BLaER1 (cell line): ENCODE data around the gene IL18.

Experiments
- H3K27ac ChIP-seq: shearing (Covaris generic); formaldehyde crosslinking; 2 replicates; pipeline ENCODE4 v1.8.1; 2022
- H3K27me3 ChIP-seq: shearing (Covaris generic); formaldehyde crosslinking; 2 replicates; pipeline ENCODE4 v1.8.1; 2022
- H3K36me3 ChIP-seq: shearing (Covaris generic); formaldehyde crosslinking; 2 replicates; pipeline ENCODE4 v1.8.1; 2022
- H3K4me1 ChIP-seq: shearing (Covaris generic); formaldehyde crosslinking; 2 replicates; pipeline ENCODE4 v1.8.1; 2022
- H3K4me2 ChIP-seq: shearing (Covaris generic); formaldehyde crosslinking; 2 replicates; pipeline ENCODE4 v1.8.1; 2022
- H3K4me3 ChIP-seq: shearing (Covaris generic); formaldehyde crosslinking; 2 replicates; pipeline ENCODE4 v1.8.1; 2022
- H3K9ac ChIP-seq: shearing (Covaris generic); formaldehyde crosslinking; 2 replicates; pipeline ENCODE4 v1.8.1; 2022
- H3K9me3 ChIP-seq: shearing (Covaris generic); formaldehyde crosslinking; 2 replicates; pipeline ENCODE4 v1.8.1; 2022
- H4K20me1 ChIP-seq: shearing (Covaris generic); formaldehyde crosslinking; 2 replicates; pipeline ENCODE4 v1.8.1; 2022
- Cebpa-rat ChIP-seq: shearing (Covaris generic); IDR thresholded peaks from 2 replicates; pipeline ENCODE4 v1.8.1; 2022

IL18 gene

DNA sequence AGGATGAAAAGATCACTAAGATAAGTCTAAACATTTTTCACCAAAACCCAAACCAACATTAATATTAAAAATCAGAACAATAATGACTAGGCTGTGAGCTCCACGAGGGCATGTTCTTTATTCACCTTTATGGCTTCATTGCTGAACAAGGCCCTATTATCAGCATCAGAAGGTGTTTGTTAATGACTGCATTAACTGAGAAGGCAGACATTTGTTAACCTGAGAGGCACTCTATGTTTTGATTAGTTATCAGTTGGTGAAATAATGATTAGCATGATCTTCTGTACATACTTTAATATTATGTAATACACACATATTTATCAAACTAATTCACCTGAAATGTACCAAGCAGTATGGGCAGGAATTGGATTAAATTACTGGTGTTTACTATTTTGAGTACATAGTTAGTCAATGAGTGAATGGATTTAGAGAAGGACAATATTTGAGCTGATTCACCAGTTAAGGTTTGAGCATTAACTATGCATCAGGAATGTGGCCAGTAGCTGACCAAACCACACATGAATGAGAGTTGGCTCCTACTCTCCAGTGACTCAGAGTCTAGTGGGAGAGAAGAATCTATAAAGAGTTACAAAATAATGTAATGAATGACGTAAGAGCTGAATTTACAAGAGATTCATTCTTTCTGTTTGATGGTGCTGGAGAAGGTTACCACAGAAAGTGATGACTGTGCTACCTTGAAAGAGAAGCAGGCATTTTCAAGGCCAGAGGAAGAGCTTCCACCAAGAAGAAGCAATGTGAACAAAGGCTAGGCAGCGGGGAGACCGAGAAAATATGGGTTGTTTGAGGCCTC is 6.7 kb downstream of the IL18 start:
- no peaks in the 10 kb centered on the region for H3K36me3 ChIP-seq
- no peak overlapping the region for H3K27ac ChIP-seq
- no peaks in the 10 kb centered on the region for H3K9me3 ChIP-seq
- no peaks in the 10 kb centered on the region for H3K4me1 ChIP-seq
- no peak overlapping the region for H3K9ac ChIP-seq
- H3K4me3 ChIP-seq = no peak overlapping the region
- no peaks in the 10 kb centered on the region for H4K20me1 ChIP-seq
- no peak overlapping the region for H3K4me2 ChIP-seq
- TF ChIP-seq Cebpa-rat = no peak
- no peaks in the 10 kb centered on the region for H3K27me3 ChIP-seq

DNA sequence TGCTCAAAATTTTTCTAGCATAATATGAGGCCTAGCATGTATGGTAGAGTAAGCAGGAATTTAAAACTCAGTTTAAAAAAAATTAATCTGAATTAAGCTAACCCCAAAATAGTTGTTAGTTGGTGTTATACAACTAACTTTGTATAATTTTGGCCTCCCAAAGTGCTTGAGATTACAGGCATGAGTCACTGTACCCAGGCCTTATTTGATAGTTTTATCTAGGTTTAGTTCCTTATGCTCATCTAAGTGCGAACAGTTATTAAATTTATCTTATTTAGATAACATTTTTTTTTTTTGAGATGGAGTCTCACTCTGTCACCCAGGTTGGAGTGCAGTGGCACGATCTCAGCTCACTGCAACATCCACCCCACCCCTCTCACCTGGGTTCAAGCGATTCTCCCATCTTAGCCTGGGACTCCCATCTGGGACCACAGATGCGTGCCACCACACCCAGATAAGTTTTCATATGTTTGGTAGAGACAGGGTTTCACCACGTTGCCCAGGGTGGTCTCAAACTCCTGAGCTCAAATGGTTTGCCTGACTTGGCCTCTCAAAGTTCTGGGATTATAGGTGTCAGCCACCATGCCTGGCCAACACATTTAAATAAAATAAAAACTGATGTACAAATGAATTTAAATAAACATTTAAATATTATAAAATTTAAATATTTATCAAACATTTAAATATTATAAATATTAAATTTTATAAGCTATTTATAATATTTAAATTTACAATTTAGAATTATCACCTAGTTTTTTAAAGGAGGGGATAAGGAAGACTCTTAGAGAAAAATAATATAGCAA is 7.5 kb downstream of the IL18 start:
- Histone ChIP-seq H4K20me1 (no peaks in the 10 kb centered on the region), H3K27me3 (no peaks in the 10 kb centered on the region), H3K4me3 (no peak overlapping the region), H3K27ac (no peak overlapping the region), H3K4me1 (no peaks in the 10 kb centered on the region), H3K9ac (no peak overlapping the region), H3K4me2 (no peak overlapping the region), H3K9me3 (no peaks in the 10 kb centered on the region), H3K36me3 (no peaks in the 10 kb centered on the region)
- TF ChIP-seq Cebpa-rat = no peak

DNA sequence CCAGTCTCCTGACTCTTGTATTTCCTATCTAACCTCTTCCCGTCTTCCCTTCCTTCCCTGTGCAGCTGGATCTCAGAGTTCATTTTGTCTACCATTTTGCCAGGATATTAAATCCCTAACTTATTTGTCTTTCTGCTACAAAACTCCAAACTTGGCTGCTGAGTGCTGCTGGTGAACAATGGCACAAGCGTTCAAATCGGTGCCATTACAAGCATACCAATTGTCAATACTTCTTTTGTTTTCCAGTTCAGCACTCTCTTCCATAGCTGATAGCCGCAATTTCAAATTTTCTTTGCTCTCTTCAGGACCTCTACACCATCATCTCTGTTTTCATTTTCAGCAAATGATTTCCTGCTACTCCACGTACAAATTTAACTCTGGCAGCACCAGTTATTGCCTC is 13.4 kb downstream of the IL18 start:
- 0 out of 2 replicates have a peak overlapping the region, but pooled peaks have one; percentile 17 for H3K4me2 ChIP-seq
- H3K4me1 ChIP-seq = peaks cover 7% of the 10 kb centered on the region; the same call in 1 of the 2 replicates
- no peaks in the 10 kb centered on the region for H4K20me1 ChIP-seq
- H3K9me3 ChIP-seq = no peaks in the 10 kb centered on the region
- H3K4me3 ChIP-seq = no peak overlapping the region
- H3K27me3 ChIP-seq = no peaks in the 10 kb centered on the region
- H3K27ac ChIP-seq = no peak overlapping the region
- H3K9ac ChIP-seq = no peak overlapping the region
- no peak for TF ChIP-seq Cebpa-rat
- H3K36me3 ChIP-seq = no peaks in the 10 kb centered on the region

DNA sequence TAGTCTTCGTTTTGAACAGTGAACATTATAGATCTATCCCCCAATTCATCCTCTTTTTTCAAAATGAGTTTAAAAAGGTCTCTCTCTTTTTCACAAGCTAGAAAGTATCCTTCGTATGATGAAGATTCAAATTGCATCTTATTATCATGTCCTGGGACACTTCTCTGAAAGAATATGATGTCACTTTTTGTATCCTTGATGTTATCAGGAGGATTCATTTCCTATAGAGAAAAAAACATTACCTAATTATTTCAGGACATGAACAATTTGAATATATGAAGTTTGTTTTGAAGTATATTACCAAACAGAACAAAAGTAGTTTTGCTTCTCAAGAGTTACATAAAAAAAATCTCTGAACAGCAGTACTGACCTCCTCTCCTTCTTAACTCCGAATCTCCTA is 20.3 kb downstream of the IL18 start:
- Histone ChIP-seq H3K36me3 (no peaks in the 10 kb centered on the region), H3K27ac (no peak overlapping the region), H3K4me3 (no peak overlapping the region), H3K9me3 (peaks cover 5% of the 10 kb centered on the region), H3K4me1 (no peaks in the 10 kb centered on the region), H3K9ac (no peak overlapping the region), H3K27me3 (no peaks in the 10 kb centered on the region), H3K4me2 (no peak overlapping the region), H4K20me1 (no peaks in the 10 kb centered on the region)
- TF ChIP-seq Cebpa-rat = no peak

DNA sequence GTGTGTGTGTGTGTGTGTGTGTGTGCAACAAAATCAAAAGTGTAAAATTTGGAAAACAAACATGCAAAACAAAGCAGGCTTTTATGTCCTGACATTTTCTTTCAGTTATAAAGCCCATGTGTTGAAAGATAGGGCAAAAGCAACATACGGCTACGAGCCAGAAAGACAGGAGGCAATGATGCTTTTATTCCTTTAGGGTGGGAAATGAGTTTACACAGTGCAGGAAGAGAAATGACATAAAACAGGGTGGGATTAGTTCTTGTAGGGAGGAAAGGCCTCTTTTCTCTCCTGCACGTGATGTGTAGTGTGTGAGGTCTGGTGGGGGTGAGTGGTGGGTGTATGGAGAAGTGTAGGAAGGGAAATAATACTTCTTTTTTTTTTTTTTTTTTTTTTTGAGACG is 29.4 kb downstream of the IL18 start:
- Histone ChIP-seq H3K4me1 (no peaks in the 10 kb centered on the region), H3K9me3 (no peaks in the 10 kb centered on the region), H3K36me3 (no peaks in the 10 kb centered on the region), H3K27me3 (no peaks in the 10 kb centered on the region), H4K20me1 (no peaks in the 10 kb centered on the region), H3K27ac (no peak overlapping the region), H3K9ac (no peak overlapping the region), H3K4me3 (no peak overlapping the region), H3K4me2 (no peak overlapping the region)
- TF ChIP-seq Cebpa-rat = no peak

DNA sequence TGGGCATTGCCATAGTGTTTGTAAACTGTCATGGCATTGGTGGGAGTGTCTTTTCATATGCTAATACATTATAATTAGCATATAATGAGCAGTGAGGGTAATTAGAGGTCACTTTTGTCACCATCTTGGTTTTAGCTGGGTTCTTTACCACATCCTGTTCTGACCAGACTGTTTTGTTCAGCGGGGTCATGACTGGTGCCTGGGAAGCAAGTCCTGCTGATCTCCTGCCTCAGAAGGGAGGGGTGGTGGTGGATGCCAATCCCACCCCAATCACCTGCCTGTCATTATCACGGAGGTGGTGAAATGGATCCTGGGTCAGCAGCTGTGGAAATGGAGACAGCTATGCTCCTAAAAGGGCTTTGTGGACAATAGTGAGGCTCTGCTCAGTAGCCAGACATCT is 31.2 kb downstream of the IL18 start:
- H3K4me2 ChIP-seq = no peak overlapping the region
- H3K9me3 ChIP-seq = no peaks in the 10 kb centered on the region
- H3K36me3 ChIP-seq = no peaks in the 10 kb centered on the region
- H4K20me1 ChIP-seq = no peaks in the 10 kb centered on the region
- no peaks in the 10 kb centered on the region for H3K27me3 ChIP-seq
- H3K27ac ChIP-seq = no peak overlapping the region
- TF ChIP-seq Cebpa-rat = no peak
- no peaks in the 10 kb centered on the region for H3K4me1 ChIP-seq
- H3K4me3 ChIP-seq = no peak overlapping the region
- no peak overlapping the region for H3K9ac ChIP-seq

DNA sequence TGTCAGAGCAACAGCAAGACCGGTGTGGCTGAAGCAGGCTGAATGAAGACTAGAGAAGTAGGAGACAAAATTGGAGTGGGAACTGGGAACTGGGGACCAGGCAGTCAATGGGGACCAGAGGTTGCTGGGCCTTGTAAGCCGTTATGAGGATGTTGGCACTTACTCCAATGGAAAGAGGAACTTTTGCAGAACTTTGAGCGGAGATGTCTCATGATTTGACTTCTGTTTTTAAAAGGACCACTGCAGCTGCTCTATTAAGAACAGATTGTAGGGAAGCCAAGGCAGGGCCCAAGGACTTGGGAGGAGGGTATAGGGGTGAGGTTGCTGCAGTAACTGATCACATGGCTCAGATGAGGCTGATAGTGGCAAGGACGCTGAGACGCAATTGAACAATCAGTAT is 34.2 kb downstream of the IL18 start:
- no peak overlapping the region for H3K9ac ChIP-seq
- H3K4me1 ChIP-seq = no peaks in the 10 kb centered on the region
- no peaks in the 10 kb centered on the region for H3K27me3 ChIP-seq
- H4K20me1 ChIP-seq = no peaks in the 10 kb centered on the region
- no peaks in the 10 kb centered on the region for H3K36me3 ChIP-seq
- no peak overlapping the region for H3K4me3 ChIP-seq
- H3K9me3 ChIP-seq = no peaks in the 10 kb centered on the region
- no peak overlapping the region for H3K27ac ChIP-seq
- no peak overlapping the region for H3K4me2 ChIP-seq
- TF ChIP-seq Cebpa-rat = no peak

DNA sequence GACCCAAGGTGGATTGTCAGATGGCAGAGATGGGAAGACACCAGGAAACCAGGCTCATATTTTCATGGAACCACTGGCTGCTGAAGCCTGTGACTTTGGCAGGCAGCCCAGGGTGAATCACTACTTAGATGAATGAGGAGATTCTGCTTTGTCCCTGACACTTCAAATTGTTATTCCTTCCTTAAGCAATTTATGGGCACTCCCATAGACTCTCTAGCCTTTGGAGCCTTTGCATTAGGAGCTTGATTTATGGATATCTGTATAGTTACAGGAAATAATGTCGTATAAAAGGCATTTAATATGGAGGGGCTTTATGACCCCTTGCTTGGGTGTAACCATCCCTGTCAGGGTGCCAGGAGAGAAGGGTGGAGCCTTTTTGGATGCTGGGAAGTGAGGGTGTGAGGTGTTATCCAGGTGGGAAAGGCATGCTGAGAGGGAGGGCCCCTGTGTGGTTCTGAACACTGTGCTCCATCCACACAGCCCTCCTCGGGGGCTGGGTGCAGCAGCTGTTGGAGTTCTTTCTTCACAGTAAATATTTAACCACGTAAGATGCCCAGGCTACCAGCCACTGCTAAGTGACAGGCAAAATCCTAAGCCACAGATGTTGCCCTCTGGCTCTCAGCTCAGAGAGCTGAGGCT is 35.3 kb downstream of the IL18 start:
- no peaks in the 10 kb centered on the region for H3K27me3 ChIP-seq

DNA sequence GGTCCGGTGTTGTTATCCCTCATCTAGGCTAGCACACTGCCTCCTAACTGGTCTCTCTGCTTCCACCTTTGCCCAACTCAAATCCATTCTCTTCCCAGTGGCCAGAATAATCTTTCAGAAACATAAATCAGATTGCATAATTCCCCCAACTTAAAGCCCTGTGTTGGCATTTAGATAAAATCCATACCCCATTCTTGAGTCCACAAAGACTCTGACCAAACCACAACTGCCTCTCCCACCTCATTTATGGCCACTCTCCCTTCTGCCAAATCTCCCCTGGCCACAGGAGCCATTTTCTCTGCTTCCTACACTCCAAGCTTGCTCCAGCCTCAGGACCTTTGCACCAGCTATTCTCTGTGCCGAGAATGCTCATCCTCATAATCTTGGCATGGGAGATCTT is 36.8 kb downstream of the IL18 start:
- TF ChIP-seq Cebpa-rat = no peak
- Histone ChIP-seq H3K36me3 (no peaks in the 10 kb centered on the region), H3K4me1 (no peaks in the 10 kb centered on the region), H3K9ac (no peak overlapping the region), H3K9me3 (no peaks in the 10 kb centered on the region), H3K4me2 (no peak overlapping the region), H4K20me1 (no peaks in the 10 kb centered on the region), H3K4me3 (no peak overlapping the region), H3K27ac (no peak overlapping the region), H3K27me3 (no peaks in the 10 kb centered on the region)

More for the DNA sequence above, 35.3 kb downstream of the IL18 start:
- no peak overlapping the region for H3K4me2 ChIP-seq
- H3K4me3 ChIP-seq = no peak overlapping the region
- TF ChIP-seq Cebpa-rat = no peak
- H3K4me1 ChIP-seq = no peaks in the 10 kb centered on the region
- H3K27ac ChIP-seq = no peak overlapping the region
- H3K9ac ChIP-seq = no peak overlapping the region
- no peaks in the 10 kb centered on the region for H4K20me1 ChIP-seq
- no peaks in the 10 kb centered on the region for H3K9me3 ChIP-seq
- H3K36me3 ChIP-seq = no peaks in the 10 kb centered on the region

DNA sequence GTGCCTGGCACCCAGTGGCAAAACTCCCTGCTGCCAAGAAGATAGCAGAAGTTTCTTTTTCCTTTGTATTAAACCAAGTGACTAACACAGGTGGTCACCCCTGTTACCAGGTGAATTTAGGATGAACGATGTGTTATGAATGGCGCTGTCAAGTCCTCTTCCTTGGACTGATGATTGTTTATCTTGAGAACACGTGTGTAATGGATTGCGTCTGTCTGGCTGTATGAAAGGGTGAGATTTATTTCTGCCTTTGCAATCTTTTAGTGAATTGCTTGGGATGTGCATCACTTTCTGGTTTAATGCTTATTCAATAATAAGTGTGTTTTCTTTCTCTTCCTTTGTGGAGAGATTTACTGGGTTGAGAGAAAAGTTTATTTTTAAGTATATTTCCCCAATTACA is 40.8 kb downstream of the IL18 start:
- no peaks in the 10 kb centered on the region for H3K9me3 ChIP-seq
- H3K36me3 ChIP-seq = peaks cover 7% of the 10 kb centered on the region
- no peak for TF ChIP-seq Cebpa-rat
- no peak overlapping the region for H3K4me3 ChIP-seq
- H3K4me1 ChIP-seq = no peaks in the 10 kb centered on the region
- H3K27ac ChIP-seq = no peak overlapping the region
- no peak overlapping the region for H3K9ac ChIP-seq
- H3K4me2 ChIP-seq = no peak overlapping the region
- H3K27me3 ChIP-seq = no peaks in the 10 kb centered on the region
- no peaks in the 10 kb centered on the region for H4K20me1 ChIP-seq
